Fibroblast of the conjunctiva (primary cell): Measurements from ENCODE around the gene SLC25A48.

ENCODE experiments used
- DNase-seq: peaks from one replicate; pipeline ENCODE4 v3.0.0-alpha.2; 2010; ENCODE audit warnings: low read depth

Gene SLC25A48

DNA sequence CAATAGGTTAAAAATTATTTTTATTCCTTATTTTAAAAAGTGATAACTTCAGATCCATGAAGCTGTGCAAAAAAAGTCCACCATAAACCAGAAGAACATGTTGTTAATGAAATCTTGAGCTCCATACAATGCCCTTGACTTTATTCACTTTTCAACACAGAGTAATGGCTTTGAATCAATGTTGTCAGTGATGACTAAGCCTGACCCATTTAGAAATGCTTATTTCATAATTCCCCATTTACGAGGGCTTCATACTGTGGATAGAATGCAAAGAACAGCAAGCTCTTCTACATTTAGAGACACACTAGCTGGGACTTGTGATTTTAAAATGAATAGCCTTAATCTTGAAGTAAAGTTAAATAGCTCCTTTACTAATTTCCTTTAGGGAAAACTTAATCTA is 86.9 kb downstream of the SLC25A48 start:
- DNase-seq, result no peak

GRCh38 chr5:135930029-135930948 is 95.8 kb downstream of the SLC25A48 start:
- DNase-seq, result no peak

DNA sequence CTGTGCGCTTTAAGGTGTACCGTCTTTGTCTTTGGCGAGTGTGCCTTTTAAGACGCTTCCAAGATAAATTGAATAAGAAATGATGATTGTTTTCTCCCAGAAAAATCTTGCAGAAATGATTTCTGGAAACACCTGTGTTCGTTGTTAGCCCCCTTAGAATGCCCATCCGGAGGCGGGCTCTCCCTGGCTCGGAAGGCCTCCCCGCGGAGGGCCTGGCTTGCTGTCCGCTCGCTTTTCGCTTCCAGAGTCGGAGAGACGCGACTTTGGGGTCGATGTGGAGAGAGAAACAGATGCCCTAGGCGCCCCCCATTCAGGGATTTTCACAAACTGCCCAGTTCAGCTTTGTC is 96.5 kb downstream of the SLC25A48 start:
- DNase-seq, result no peak

DNA sequence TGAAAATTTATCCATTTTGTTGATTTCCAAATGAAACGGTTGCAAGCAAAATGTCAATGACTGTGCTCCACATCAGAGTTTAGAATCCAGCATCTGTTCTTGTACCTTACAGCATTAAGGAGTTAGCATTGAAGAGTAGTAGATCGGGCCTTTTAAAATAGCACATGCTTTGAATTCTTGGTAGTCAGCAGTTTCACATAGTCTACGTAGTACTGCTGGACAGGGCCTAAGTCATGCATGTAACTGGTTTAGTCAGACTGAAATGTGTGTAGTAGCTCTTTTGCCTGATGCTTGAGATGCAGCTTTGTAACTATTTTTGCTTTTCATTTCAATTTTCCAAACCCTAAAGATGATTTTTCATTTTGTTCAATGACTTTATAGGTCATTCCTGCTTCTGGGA is 100.5 kb downstream of the SLC25A48 start:
- no peak for DNase-seq

GRCh38 chr5:135937245-135937911 is 102.9 kb downstream of the SLC25A48 start:
- no peak for DNase-seq
